ENCODE measurements around the gene SNX2.

The SNX2 gene

GRCh38 chr5:122773619-122774018, 1.3 kb upstream of the SNX2 start:
- no peak for DNase-seq (ENCODE audit: low read depth)

GRCh38 chr5:122774519-122774860, 390 bp upstream of the SNX2 start:
- no peak for DNase-seq (ENCODE audit: low read depth)

GRCh38 chr5:122775550-122776542, 966 bp downstream of the SNX2 start:
- DNase-seq (ENCODE audit: low read depth): no peak

- no peak for DNase-seq (ENCODE audit: low read depth)
Observed at GRCh38 chr5:122778157-122778556, 3.3 kb downstream of the SNX2 start.

- no peak for DNase-seq (ENCODE audit: low read depth)
Observed at GRCh38 chr5:122779451-122779850, 4.6 kb downstream of the SNX2 start.

GRCh38 chr5:122780296-122780695, 5.4 kb downstream of the SNX2 start:
- DNase-seq (ENCODE audit: low read depth): no peak

- DNase-seq (ENCODE audit: low read depth): no peak
Observed at GRCh38 chr5:122781465-122781864, 6.6 kb downstream of the SNX2 start.

- DNase-seq (ENCODE audit: low read depth): no peak
Observed at GRCh38 chr5:122785294-122785693, 10.4 kb downstream of the SNX2 start.

- DNase-seq (ENCODE audit: low read depth): no peak
Observed at GRCh38 chr5:122788371-122788770, 13.5 kb downstream of the SNX2 start.

GRCh38 chr5:122788996-122789395, 14.1 kb downstream of the SNX2 start:
- no peak for DNase-seq (ENCODE audit: low read depth)

GRCh38 chr5:122789461-122790171, 14.7 kb downstream of the SNX2 start:
- DNase-seq (ENCODE audit: low read depth): no peak

GRCh38 chr5:122790354-122791103, 15.6 kb downstream of the SNX2 start:
- no peak for DNase-seq (ENCODE audit: low read depth)

GRCh38 chr5:122805481-122805880, 30.6 kb downstream of the SNX2 start:
- DNase-seq (ENCODE audit: low read depth): no peak

- no peak for DNase-seq (ENCODE audit: low read depth)
Observed at GRCh38 chr5:122810405-122810804, 35.5 kb downstream of the SNX2 start.

GRCh38 chr5:122815218-122815767, 40.4 kb downstream of the SNX2 start:
- DNase-seq (ENCODE audit: low read depth): no peak

- DNase-seq (ENCODE audit: low read depth): no peak
Observed at GRCh38 chr5:122816756-122817155, 41.9 kb downstream of the SNX2 start.

GRCh38 chr5:122831984-122832383, 57.1 kb downstream of the SNX2 start:
- DNase-seq (ENCODE audit: low read depth): no peak

GRCh38 chr5:122835681-122836080, 60.8 kb downstream of the SNX2 start:
- no peak for DNase-seq (ENCODE audit: low read depth)

- no peak for DNase-seq (ENCODE audit: low read depth)
Observed at GRCh38 chr5:122836947-122837346, 62.1 kb downstream of the SNX2 start.

- no peak for DNase-seq (ENCODE audit: low read depth)
Observed at GRCh38 chr5:122839731-122840130, 64.9 kb downstream of the SNX2 start.

GRCh38 chr5:122842016-122842580, 67.2 kb downstream of the SNX2 start:
- no peak for DNase-seq (ENCODE audit: low read depth)
